ENCODE results near the gene CETP.
"Not testable (repeated sequence)": the region's sequence is repeated elsewhere in the genome, so short reads cannot be mapped to it uniquely, and the experiment has no call there.

Gene CETP

GRCh38 chr16:56933828-56934598, 27.7 kb upstream of the CETP start:
- peak overlapping the region; percentile 85 for H3K9ac ChIP-seq (ENCODE audit: low read depth, low read length)
- H3K4me1 ChIP-seq (ENCODE audit: insufficient read depth, low read length): peaks cover 53% of the 10 kb centered on the region
- H3K4me3 ChIP-seq (ENCODE audit: low read depth in 1 of 2, low read length in 2 of 2): peak overlapping the region; percentile 65 to 74; a peak in 3 of 4 replicates
- TF ChIP-seq CTCF (IDR thresholded peaks at IDR 0.05; ENCODE audit: borderline replicate concordance, extremely low read depth, low read length, poor library complexity, severe bottlenecking) (no peak), EZH2 (IDR thresholded peaks at IDR 0.05; ENCODE audit: borderline replicate concordance, low read depth, low read length, severe bottlenecking) (no peak)
- H3K4me2 ChIP-seq (ENCODE audit: insufficient read depth, low read length): peak overlapping the region; percentile 97
- peaks cover 18% of the 10 kb centered on the region; the same call in 1 of the 2 replicates for H4K20me1 ChIP-seq (ENCODE audit: insufficient read depth, low read length)
- peaks cover 53% of the 10 kb centered on the region for H3K36me3 ChIP-seq (ENCODE audit: insufficient read depth, low read length)
- ATAC-seq (ENCODE audit: insufficient read depth, low read depth): no peak
- H3K9me3 ChIP-seq (ENCODE audit: insufficient read depth, low read length, severe bottlenecking): no peaks in the 10 kb centered on the region
- DNase-seq: no peak
- H2AFZ ChIP-seq (ENCODE audit: low read depth, low read length): no peak overlapping the region
- peak overlapping the region; percentile 93 for H3K27ac ChIP-seq (ENCODE audit: low read length)
- H3K27me3 ChIP-seq (ENCODE audit: insufficient read depth, low read length, poor library complexity): no peaks in the 10 kb centered on the region
- H3K79me2 ChIP-seq (ENCODE audit: insufficient read depth, low read length): peaks cover 65% of the 10 kb centered on the region

GRCh38 chr16:56934599-56935145, 27.1 kb upstream of the CETP start:
- H2AFZ ChIP-seq (ENCODE audit: low read depth, low read length); DNase-seq; ATAC-seq (ENCODE audit: insufficient read depth, low read depth); H3K27me3 ChIP-seq (ENCODE audit: insufficient read depth, low read length, poor library complexity); H3K9me3 ChIP-seq (ENCODE audit: insufficient read depth, low read length, severe bottlenecking): not testable (repeated sequence)
- Histone ChIP-seq H3K9ac (ENCODE audit: low read depth, low read length) (peak overlapping the region; percentile 85), H3K4me1 (ENCODE audit: insufficient read depth, low read length) (peaks cover 53% of the 10 kb centered on the region), H3K27ac (ENCODE audit: low read length) (peak overlapping the region; percentile 51; the same call in 1 of the 2 replicates), H3K4me2 (ENCODE audit: insufficient read depth, low read length) (peak overlapping the region; percentile 97), H3K36me3 (ENCODE audit: insufficient read depth, low read length) (peaks cover 59% of the 10 kb centered on the region), H3K79me2 (ENCODE audit: insufficient read depth, low read length) (peaks cover 65% of the 10 kb centered on the region), H3K4me3 (ENCODE audit: low read depth in 1 of 2, low read length in 2 of 2) (peak overlapping the region in 1 of 2 experiments; percentile 74; a peak in 3 of 4 replicates), H4K20me1 (ENCODE audit: insufficient read depth, low read length) (peaks cover 18% of the 10 kb centered on the region; the same call in 1 of the 2 replicates)

- Histone ChIP-seq H3K9ac (ENCODE audit: low read depth, low read length) (peak overlapping the region; percentile 85; the same call in 1 of the 2 replicates), H3K27me3 (ENCODE audit: insufficient read depth, low read length, poor library complexity) (no peaks in the 10 kb centered on the region), H3K79me2 (ENCODE audit: insufficient read depth, low read length) (peaks cover 65% of the 10 kb centered on the region), H3K9me3 (ENCODE audit: insufficient read depth, low read length, severe bottlenecking) (no peaks in the 10 kb centered on the region), H3K27ac (ENCODE audit: low read length) (peak overlapping the region; percentile 21; the same call in 1 of the 2 replicates), H3K4me3 (ENCODE audit: low read depth in 1 of 2, low read length in 2 of 2) (peak overlapping the region in 1 of 2 experiments; percentile 35; a peak in 3 of 4 replicates), H3K36me3 (ENCODE audit: insufficient read depth, low read length) (peaks cover 65% of the 10 kb centered on the region), H4K20me1 (ENCODE audit: insufficient read depth, low read length) (peaks cover 18% of the 10 kb centered on the region; the same call in 1 of the 2 replicates), H2AFZ (ENCODE audit: low read depth, low read length) (no peak overlapping the region), H3K4me2 (ENCODE audit: insufficient read depth, low read length) (peak overlapping the region; percentile 55), H3K4me1 (ENCODE audit: insufficient read depth, low read length) (peaks cover 53% of the 10 kb centered on the region)
- ATAC-seq (ENCODE audit: insufficient read depth, low read depth) (no peak), DNase-seq (no peak)
- TF ChIP-seq EZH2 (IDR thresholded peaks at IDR 0.05; ENCODE audit: borderline replicate concordance, low read depth, low read length, severe bottlenecking): no peak
- no peak for TF ChIP-seq CTCF (IDR thresholded peaks at IDR 0.05; ENCODE audit: borderline replicate concordance, extremely low read depth, low read length, poor library complexity, severe bottlenecking)
Measured at GRCh38 chr16:56935201-56935600, 26.5 kb upstream of the CETP start.

DNA sequence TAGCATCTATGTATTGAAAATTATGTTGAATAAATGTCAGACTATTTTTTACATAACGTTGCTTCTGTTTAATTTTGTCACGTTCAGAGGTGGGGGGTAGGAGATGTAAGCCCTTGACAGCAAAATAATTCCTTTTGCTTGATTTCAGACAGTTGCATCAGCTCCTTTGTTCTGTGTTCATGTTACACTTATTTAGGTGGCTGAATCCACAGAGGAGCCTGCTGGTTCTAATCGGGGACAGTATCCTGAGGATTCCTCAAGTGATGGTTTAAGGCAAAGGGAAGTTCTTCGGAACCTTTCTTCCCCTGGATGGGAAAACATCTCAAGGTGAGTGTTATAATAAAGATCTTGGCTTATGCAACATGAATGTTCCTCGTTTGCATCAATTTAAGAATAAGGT, 25.3 kb upstream of the CETP start:
- peak overlapping the region in 1 of 2 experiments; percentile 9; a peak in 1 of 4 replicates for H3K4me3 ChIP-seq (ENCODE audit: low read depth in 1 of 2, low read length in 2 of 2)
- H3K79me2 ChIP-seq (ENCODE audit: insufficient read depth, low read length): peaks cover 65% of the 10 kb centered on the region
- TF ChIP-seq CTCF (IDR thresholded peaks at IDR 0.05; ENCODE audit: borderline replicate concordance, extremely low read depth, low read length, poor library complexity, severe bottlenecking) (no peak), EZH2 (IDR thresholded peaks at IDR 0.05; ENCODE audit: borderline replicate concordance, low read depth, low read length, severe bottlenecking) (no peak)
- no peaks in the 10 kb centered on the region for H3K9me3 ChIP-seq (ENCODE audit: insufficient read depth, low read length, severe bottlenecking)
- H3K27ac ChIP-seq (ENCODE audit: low read length): no peak overlapping the region; the same call in 1 of the 2 replicates
- H3K36me3 ChIP-seq (ENCODE audit: insufficient read depth, low read length): peaks cover 77% of the 10 kb centered on the region
- peaks cover 18% of the 10 kb centered on the region; the same call in 1 of the 2 replicates for H4K20me1 ChIP-seq (ENCODE audit: insufficient read depth, low read length)
- H3K4me2 ChIP-seq (ENCODE audit: insufficient read depth, low read length): peak overlapping the region; percentile 55; the same call in 1 of the 2 replicates
- H3K27me3 ChIP-seq (ENCODE audit: insufficient read depth, low read length, poor library complexity): no peaks in the 10 kb centered on the region
- no peak for ATAC-seq (ENCODE audit: insufficient read depth, low read depth)
- peak overlapping the region; percentile 85 for H3K9ac ChIP-seq (ENCODE audit: low read depth, low read length)
- H2AFZ ChIP-seq (ENCODE audit: low read depth, low read length): no peak overlapping the region
- no peak for DNase-seq
- H3K4me1 ChIP-seq (ENCODE audit: insufficient read depth, low read length): peaks cover 44% of the 10 kb centered on the region
